COLO668 (cell line): ENCODE measurements around the gene TET3.

Source experiments
- DNase-seq: peaks from one replicate; lab custom pipeline; 2025; ENCODE audit not compliant: unreplicated experiment; lab: John Stamatoyannopoulos, UW

TET3 gene

GRCh38 chr2:73987109-73987947 is 2.6 kb downstream of the TET3 start:
- DNase-seq = no peak

- no peak for DNase-seq
Measured at GRCh38 chr2:73987948-73988700, 3.4 kb downstream of the TET3 start.

GRCh38 chr2:73989972-73990371 is 5.3 kb downstream of the TET3 start:
- DNase-seq = no peak

GRCh38 chr2:73990531-73990930 is 5.8 kb downstream of the TET3 start:
- no peak for DNase-seq

GRCh38 chr2:73992036-73992435 is 7.3 kb downstream of the TET3 start:
- no peak for DNase-seq

GRCh38 chr2:73993376-73993775 is 8.7 kb downstream of the TET3 start:
- no peak for DNase-seq

GRCh38 chr2:73993778-73994177 is 9.1 kb downstream of the TET3 start:
- DNase-seq = no peak

- no peak for DNase-seq
Measured at GRCh38 chr2:73994178-73994831, 9.6 kb downstream of the TET3 start.

GRCh38 chr2:73995810-73996209 is 11.1 kb downstream of the TET3 start:
- DNase-seq = no peak

GRCh38 chr2:73997813-73998212 is 13.1 kb downstream of the TET3 start:
- no peak for DNase-seq

GRCh38 chr2:73998451-73998850 is 13.7 kb downstream of the TET3 start:
- DNase-seq = no peak

- DNase-seq = no peak
Measured at GRCh38 chr2:73998933-73999332, 14.2 kb downstream of the TET3 start.

GRCh38 chr2:73999881-74000597 is 15.3 kb downstream of the TET3 start:
- DNase-seq = no peak

- no peak for DNase-seq
Measured at GRCh38 chr2:74000666-74001065, 16.0 kb downstream of the TET3 start.

GRCh38 chr2:74001121-74001520 is 16.4 kb downstream of the TET3 start:
- no peak for DNase-seq

- DNase-seq = no peak
Measured at GRCh38 chr2:74001781-74002504, 17.2 kb downstream of the TET3 start.

- DNase-seq = peak; percentile 92
Measured at GRCh38 chr2:74002505-74003421, 18.1 kb downstream of the TET3 start.

- no peak for DNase-seq
Measured at GRCh38 chr2:74003494-74004211, 18.9 kb downstream of the TET3 start.
